22Rv1 (cell line): ENCODE results near the gene DPP6.

ENCODE experiments used
- CTCF ChIP-seq: fragments of 450-650 bp; IDR thresholded peaks from 2 replicates; pipeline ENCODE4 v1.5.1; 2017; ENCODE audit warnings: mild to moderate bottlenecking
- ZFX ChIP-seq: fragments of 450-650 bp; IDR thresholded peaks from 2 replicates; pipeline ENCODE4 v1.6.1; 2017; ENCODE audit warnings: antibody characterized with exemption, borderline replicate concordance

DNA sequence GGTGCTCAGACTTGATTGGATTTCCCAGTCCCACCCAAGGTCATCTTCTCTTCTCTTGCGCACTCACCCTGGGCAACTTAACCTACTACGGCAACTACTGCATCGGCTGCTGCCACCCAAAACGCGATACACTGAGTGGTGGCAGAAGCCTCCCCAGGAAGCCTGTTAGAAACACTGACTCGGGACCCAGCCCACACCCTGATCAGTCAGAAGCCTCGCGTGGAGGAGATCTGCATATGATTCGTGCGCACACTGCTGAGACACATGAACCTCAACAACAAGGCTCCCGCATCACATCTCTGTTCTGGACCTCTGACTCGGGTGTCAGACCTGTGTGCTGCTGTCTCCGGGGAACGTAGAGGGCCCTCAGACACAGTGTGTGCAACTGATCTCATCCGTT is 531.3 kb downstream of the DPP6 start:
- TF ChIP-seq ZFX (no peak), CTCF (no peak)
